ENCODE measurements around the gene ERICH6.

Gene ERICH6

GRCh38 chr3:150736903-150737832 is 33.4 kb upstream of the ERICH6 start:
- DNase-seq (ENCODE audit: low spot score): no peak

GRCh38 chr3:150736316-150736719 is 32.6 kb upstream of the ERICH6 start:
- no peak for DNase-seq (ENCODE audit: low spot score)

GRCh38 chr3:150734795-150735119 is 31.0 kb upstream of the ERICH6 start:
- DNase-seq (ENCODE audit: low spot score): no peak

GRCh38 chr3:150733936-150734794 is 30.4 kb upstream of the ERICH6 start:
- DNase-seq (ENCODE audit: low spot score): peak; percentile 40

- DNase-seq (ENCODE audit: low spot score): peak; percentile 97
Observed at GRCh38 chr3:150733373-150733935, 29.7 kb upstream of the ERICH6 start.

GRCh38 chr3:150729682-150730360 is 26.1 kb upstream of the ERICH6 start:
- DNase-seq (ENCODE audit: low spot score): peak; percentile 96

GRCh38 chr3:150727653-150728502 is 24.2 kb upstream of the ERICH6 start:
- DNase-seq (ENCODE audit: low spot score): peak; percentile 86

- DNase-seq (ENCODE audit: low spot score): peak; percentile 50
Observed at GRCh38 chr3:150725548-150725947, 21.8 kb upstream of the ERICH6 start.

- no peak for DNase-seq (ENCODE audit: low spot score)
Observed at GRCh38 chr3:150723946-150724345, 20.2 kb upstream of the ERICH6 start.

- DNase-seq (ENCODE audit: low spot score): no peak
Observed at GRCh38 chr3:150722267-150722666, 18.5 kb upstream of the ERICH6 start.

GRCh38 chr3:150721285-150722130 is 17.8 kb upstream of the ERICH6 start:
- DNase-seq (ENCODE audit: low spot score): peak; percentile 88

GRCh38 chr3:150720444-150720843 is 16.7 kb upstream of the ERICH6 start:
- DNase-seq (ENCODE audit: low spot score): no peak

GRCh38 chr3:150710097-150710496 is 6.4 kb upstream of the ERICH6 start:
- DNase-seq (ENCODE audit: low spot score): no peak

- no peak for DNase-seq (ENCODE audit: low spot score)
Observed at GRCh38 chr3:150703299-150703755, 393 bp downstream of the ERICH6 start.

GRCh38 chr3:150699068-150699639 is 4.6 kb downstream of the ERICH6 start:
- no peak for DNase-seq (ENCODE audit: low spot score)

GRCh38 chr3:150697646-150698045 is 6.1 kb downstream of the ERICH6 start:
- DNase-seq (ENCODE audit: low spot score): no peak

GRCh38 chr3:150691414-150692040 is 12.2 kb downstream of the ERICH6 start:
- DNase-seq (ENCODE audit: low spot score): no peak

GRCh38 chr3:150687613-150688012 is 16.1 kb downstream of the ERICH6 start:
- DNase-seq (ENCODE audit: low spot score): no peak

- no peak for DNase-seq (ENCODE audit: low spot score)
Observed at GRCh38 chr3:150682824-150683223, 20.9 kb downstream of the ERICH6 start.
